ENCODE data around the gene CTNNB1.

DNA sequence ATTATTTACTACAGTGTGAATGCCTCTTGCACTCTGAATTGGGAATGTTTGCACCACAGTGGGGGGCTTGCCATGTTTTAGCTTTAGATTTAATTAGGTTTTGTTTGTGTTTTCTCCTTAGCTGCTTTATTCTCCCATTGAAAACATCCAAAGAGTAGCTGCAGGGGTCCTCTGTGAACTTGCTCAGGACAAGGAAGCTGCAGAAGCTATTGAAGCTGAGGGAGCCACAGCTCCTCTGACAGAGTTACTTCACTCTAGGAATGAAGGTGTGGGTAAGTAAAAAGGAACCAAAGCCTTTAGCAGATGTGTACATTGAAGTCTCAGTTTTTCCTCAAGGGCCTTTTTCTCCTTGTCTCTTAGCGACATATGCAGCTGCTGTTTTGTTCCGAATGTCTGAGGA is 36.9 kb downstream of the CTNNB1 start:
- TF ChIP-seq TCF12 (IDR thresholded peaks at IDR 0.05; ENCODE audit: low read depth, low read length) (no peak), EZH2 (IDR thresholded peaks at IDR 0.05; ENCODE audit: low read depth, low read length, severe bottlenecking) (no peak), SP2 (IDR thresholded peaks at IDR 0.05; ENCODE audit: low read length) (no peak), TEAD4 (IDR thresholded peaks at IDR 0.05; ENCODE audit: low read depth, low read length) (no peak)
- TF ChIP-seq, protein P1, sequence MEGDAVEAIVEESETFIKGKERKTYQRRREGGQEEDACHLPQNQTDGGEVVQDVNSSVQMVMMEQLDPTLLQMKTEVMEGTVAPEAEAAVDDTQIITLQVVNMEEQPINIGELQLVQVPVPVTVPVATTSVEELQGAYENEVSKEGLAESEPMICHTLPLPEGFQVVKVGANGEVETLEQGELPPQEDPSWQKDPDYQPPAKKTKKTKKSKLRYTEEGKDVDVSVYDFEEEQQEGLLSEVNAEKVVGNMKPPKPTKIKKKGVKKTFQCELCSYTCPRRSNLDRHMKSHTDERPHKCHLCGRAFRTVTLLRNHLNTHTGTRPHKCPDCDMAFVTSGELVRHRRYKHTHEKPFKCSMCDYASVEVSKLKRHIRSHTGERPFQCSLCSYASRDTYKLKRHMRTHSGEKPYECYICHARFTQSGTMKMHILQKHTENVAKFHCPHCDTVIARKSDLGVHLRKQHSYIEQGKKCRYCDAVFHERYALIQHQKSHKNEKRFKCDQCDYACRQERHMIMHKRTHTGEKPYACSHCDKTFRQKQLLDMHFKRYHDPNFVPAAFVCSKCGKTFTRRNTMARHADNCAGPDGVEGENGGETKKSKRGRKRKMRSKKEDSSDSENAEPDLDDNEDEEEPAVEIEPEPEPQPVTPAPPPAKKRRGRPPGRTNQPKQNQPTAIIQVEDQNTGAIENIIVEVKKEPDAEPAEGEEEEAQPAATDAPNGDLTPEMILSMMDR (IDR thresholded peaks at IDR 0.05; ENCODE audit: control extremely low read depth in 1 of 3, insufficient read depth in 1 of 3, low read depth in 1 of 3, low read length in 3 of 3), result no peak

All from H1 (cell line).